Smooth muscle cell (in vitro differentiated cells): ENCODE data around the gene METTL24. TPM values are rescaled to one million over a fixed set of nuclear protein-coding genes. Genes with fewer than 3 reads are reported as not detected.

ENCODE experiments used
- DNase-seq: peaks from one replicate; lab custom pipeline; 2025; ENCODE audit not compliant: unreplicated experiment; lab: John Stamatoyannopoulos, UW
- H2AFZ ChIP-seq: fragments of 200-600 bp; sonication (generic); 2 replicates; pipeline ENCODE4 v1.6.0; 2016; ENCODE audit warnings: antibody characterized with exemption, low read depth, mild to moderate bottlenecking
- H3F3A ChIP-seq: fragments of 200-600 bp; sonication (generic); 2 replicates; pipeline ENCODE4 v1.6.0; 2017; ENCODE audit warnings: antibody characterized with exemption, low read depth
- H3K27ac ChIP-seq: fragments of 200-600 bp; sonication (generic); 2 replicates; pipeline ENCODE4 v1.5.1; 2016; ENCODE audit warnings: low read depth, mild to moderate bottlenecking
- H3K27me3 ChIP-seq: fragments of 200-600 bp; sonication (generic); 2 replicates; pipeline ENCODE4 v1.6.1; 2016; ENCODE audit warnings: low read depth, mild to moderate bottlenecking
- H3K36me3 ChIP-seq: fragments of 200-600 bp; sonication (generic); 2 replicates; pipeline ENCODE4 v1.5.1; 2016; ENCODE audit warnings: low read depth
- H3K4me1 ChIP-seq: fragments of 200-600 bp; sonication (generic); 2 replicates; pipeline ENCODE4 v1.5.1; 2016; ENCODE audit warnings: low read depth
- H3K4me2 ChIP-seq: fragments of 200-600 bp; sonication (generic); 2 replicates; pipeline ENCODE4 v1.6.0; 2016; ENCODE audit warnings: mild to moderate bottlenecking
- H3K4me3 ChIP-seq: fragments of 200-600 bp; sonication (generic); 2 replicates; pipeline ENCODE4 v1.5.1; 2016; ENCODE audit warnings: mild to moderate bottlenecking
- H3K79me2 ChIP-seq: fragments of 200-600 bp; sonication (generic); 2 replicates; pipeline ENCODE4 v1.6.0; 2016; ENCODE audit warnings: low read depth, mild to moderate bottlenecking
- H3K9ac ChIP-seq: fragments of 200-600 bp; sonication (generic); 2 replicates; pipeline ENCODE4 v1.6.0; 2016; ENCODE audit warnings: low read depth
- H3K9me3 ChIP-seq: fragments of 200-600 bp; sonication (generic); replicated peaks from 2 replicates; pipeline ENCODE4 v1.5.1; 2016; ENCODE audit warnings: low read depth
- H4K20me1 ChIP-seq: fragments of 200-600 bp; sonication (generic); 2 replicates; pipeline ENCODE4 v1.6.0; 2016; ENCODE audit warnings: low read depth
- WGBS: methylation state at CpG from one replicate; pipeline ENCODE4 v1.1.7; 2016; ENCODE audit warnings: low lambda C conversion rate; 5-methylcytosine and 5-hydroxymethylcytosine counted together
- polyA plus RNA-seq: library from polyadenylated mRNA; unstranded; fragments of >200 nt; fragmentation: Nextera tagmentation; extraction: Ambion mirVana; gene quantifications from 2 replicates; pipeline ENCODE4 v1.2.1, GENCODE V29; 2016
- total RNA-seq: library from RNA; depleted of rRNA; stranded (reverse); fragments of >200 nt; gene quantifications from 2 replicates; pipeline ENCODE4 v1.2.3, GENCODE V29; 2014
- TF ChIP-seq, protein P1 (sequence below): fragments of 200-600 bp; sonication (generic); IDR thresholded peaks from 2 replicates; pipeline ENCODE4 v1.5.1; 2017; ENCODE audit warnings: borderline replicate concordance, mild to moderate bottlenecking, antibody characterized with exemption; ENCODE audit not compliant: insufficient read depth, poor library complexity, severe bottlenecking

The METTL24 gene
- total and polyA plus RNA-seq, 2 experiments from 2014 or later, result 0.74 to 2.6 TPM

- Histone ChIP-seq H3K9me3 (no peaks in the 10 kb centered on the region), H3K27me3 (no peaks in the 10 kb centered on the region), H3K4me1 (peaks cover 26% of the 10 kb centered on the region), H4K20me1 (no peaks in the 10 kb centered on the region), H3F3A (no peaks in the 10 kb centered on the region), H2AFZ (no peak overlapping the region), H3K27ac (no peak overlapping the region), H3K79me2 (no peaks in the 10 kb centered on the region), H3K4me2 (peak overlapping the region; percentile 23), H3K4me3 (no peak overlapping the region), H3K36me3 (no peaks in the 10 kb centered on the region), H3K9ac (no peak overlapping the region)
- TF ChIP-seq, protein P1, sequence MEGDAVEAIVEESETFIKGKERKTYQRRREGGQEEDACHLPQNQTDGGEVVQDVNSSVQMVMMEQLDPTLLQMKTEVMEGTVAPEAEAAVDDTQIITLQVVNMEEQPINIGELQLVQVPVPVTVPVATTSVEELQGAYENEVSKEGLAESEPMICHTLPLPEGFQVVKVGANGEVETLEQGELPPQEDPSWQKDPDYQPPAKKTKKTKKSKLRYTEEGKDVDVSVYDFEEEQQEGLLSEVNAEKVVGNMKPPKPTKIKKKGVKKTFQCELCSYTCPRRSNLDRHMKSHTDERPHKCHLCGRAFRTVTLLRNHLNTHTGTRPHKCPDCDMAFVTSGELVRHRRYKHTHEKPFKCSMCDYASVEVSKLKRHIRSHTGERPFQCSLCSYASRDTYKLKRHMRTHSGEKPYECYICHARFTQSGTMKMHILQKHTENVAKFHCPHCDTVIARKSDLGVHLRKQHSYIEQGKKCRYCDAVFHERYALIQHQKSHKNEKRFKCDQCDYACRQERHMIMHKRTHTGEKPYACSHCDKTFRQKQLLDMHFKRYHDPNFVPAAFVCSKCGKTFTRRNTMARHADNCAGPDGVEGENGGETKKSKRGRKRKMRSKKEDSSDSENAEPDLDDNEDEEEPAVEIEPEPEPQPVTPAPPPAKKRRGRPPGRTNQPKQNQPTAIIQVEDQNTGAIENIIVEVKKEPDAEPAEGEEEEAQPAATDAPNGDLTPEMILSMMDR, result no peak
- DNase-seq, result no peak
- WGBS, result 100% methylated on average over 1 of the region's 1 CpG
Observed at GRCh38 chr6:110271732-110272022, 86.5 kb downstream of the METTL24 start.

- Histone ChIP-seq H3K27me3 (no peaks in the 10 kb centered on the region), H3K4me3 (no peak overlapping the region), H3K9ac (peak overlapping the region; percentile 1), H3K79me2 (no peaks in the 10 kb centered on the region), H3K36me3 (no peaks in the 10 kb centered on the region), H3K27ac (peak overlapping the region; percentile 72), H3K4me1 (peaks cover 26% of the 10 kb centered on the region), H3K4me2 (peak overlapping the region; percentile 41), H4K20me1 (no peaks in the 10 kb centered on the region), H3K9me3 (no peaks in the 10 kb centered on the region), H2AFZ (no peak overlapping the region), H3F3A (no peaks in the 10 kb centered on the region)
- 21% methylated on average over 4 of the region's 4 CpGs for WGBS
- DNase-seq, result no peak
- TF ChIP-seq, protein P1, result no peak
Observed at GRCh38 chr6:110270165-110270564, 88.0 kb downstream of the METTL24 start.

- H2AFZ ChIP-seq, result no peak overlapping the region
- peaks cover 26% of the 10 kb centered on the region for H3K4me1 ChIP-seq
- no peak overlapping the region for H3K4me3 ChIP-seq
- peak overlapping the region; percentile 72 for H3K27ac ChIP-seq
- peak overlapping the region; percentile 7 for H3K9ac ChIP-seq
- no peaks in the 10 kb centered on the region for H4K20me1 ChIP-seq
- TF ChIP-seq, protein P1, result no peak
- no peaks in the 10 kb centered on the region for H3F3A ChIP-seq
- 58% methylated on average over 2 of the region's 2 CpGs for WGBS
- H3K79me2 ChIP-seq, result no peaks in the 10 kb centered on the region
- H3K4me2 ChIP-seq, result peak overlapping the region; percentile 41
- H3K27me3 ChIP-seq, result no peaks in the 10 kb centered on the region
- no peaks in the 10 kb centered on the region for H3K9me3 ChIP-seq
- DNase-seq, result no peak
- no peaks in the 10 kb centered on the region for H3K36me3 ChIP-seq
Observed at GRCh38 chr6:110269623-110270022, 88.5 kb downstream of the METTL24 start.

DNA sequence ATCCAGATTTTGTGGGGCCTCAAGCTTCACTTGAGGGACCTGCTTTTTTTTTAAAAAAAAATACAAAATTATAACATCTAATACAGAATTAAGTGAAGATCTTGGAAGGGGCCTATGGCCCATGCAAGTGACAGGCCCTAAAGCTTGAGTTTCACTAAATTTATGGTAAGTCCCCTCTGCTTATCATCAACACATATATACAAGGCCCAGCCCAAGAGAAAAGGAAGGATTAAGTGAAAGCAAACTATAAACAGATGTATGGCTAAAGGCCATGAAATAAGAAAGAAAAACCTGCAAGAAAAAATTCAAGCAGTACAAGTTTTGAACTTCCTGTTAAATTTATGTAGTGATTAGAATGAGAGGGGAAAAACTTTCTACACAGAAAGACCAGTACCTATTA is 91.2 kb downstream of the METTL24 start:
- no peaks in the 10 kb centered on the region for H3F3A ChIP-seq
- TF ChIP-seq, protein P1, result no peak
- H3K27ac ChIP-seq, result no peak overlapping the region
- H3K4me1 ChIP-seq, result peaks cover 22% of the 10 kb centered on the region
- no peak for DNase-seq
- H3K9ac ChIP-seq, result no peak overlapping the region
- no peak overlapping the region for H3K4me3 ChIP-seq
- H3K36me3 ChIP-seq, result no peaks in the 10 kb centered on the region
- no peaks in the 10 kb centered on the region for H3K9me3 ChIP-seq
- H4K20me1 ChIP-seq, result no peaks in the 10 kb centered on the region
- H3K79me2 ChIP-seq, result no peaks in the 10 kb centered on the region
- no peak overlapping the region for H2AFZ ChIP-seq
- no peaks in the 10 kb centered on the region for H3K27me3 ChIP-seq
- no peak overlapping the region for H3K4me2 ChIP-seq
